HEK293 (cell line): ENCODE results near the gene RNF32.
"Not testable (repeated sequence)": the region's sequence is repeated elsewhere in the genome, so short reads cannot be mapped to it uniquely, and the experiment has no call there.

Experiments
- CTCF ChIA-PET: fragments of 350-600 bp; formaldehyde crosslinking; extraction: SDS; loops from one replicate; lab custom pipeline; 2021; ENCODE audit warnings: antibody characterized with exemption; lab: Yijun Ruan, JAX
- POLR2A ChIA-PET: fragments of 300-600 bp; formaldehyde crosslinking; extraction: SDS; loops from one replicate; lab custom pipeline; 2020; ENCODE audit warnings: antibody characterized with exemption, inconsistent platforms; lab: Yijun Ruan, JAX
- H3K27ac ChIP-seq: fragments of 200-500 bp; sonication (Bioruptor generic); 2 replicates; pipeline ENCODE4 v1.5.1; 2014; ENCODE audit warnings: low read depth, low read length, control low read depth, inconsistent platforms; ENCODE audit errors: extremely low read depth
- H3K36me3 ChIP-seq, 2 experiments: fragments of 200-500 bp in 1 of 2; sonication (Bioruptor generic) in 1 of 2; 1 replicate in 1 of 2; 2 replicates in 1 of 2; pipeline ENCODE4 v1.5.1; 2014 to 2017; ENCODE audit warnings: inconsistent platforms in 2 of 2, low read length in 2 of 2; ENCODE audit not compliant: control insufficient read depth in 2 of 2, insufficient read depth in 1 of 2
- H3K4me1 ChIP-seq: fragments of 200-500 bp; sonication (Bioruptor generic); 2 replicates; pipeline ENCODE4 v1.5.1; 2014; ENCODE audit warnings: mild to moderate bottlenecking, low read length, inconsistent platforms; ENCODE audit not compliant: control insufficient read depth, insufficient read depth
- H3K4me3 ChIP-seq: 2 replicates; pipeline ENCODE4 v1.5.1; 2011; ENCODE audit warnings: low read depth, mild to moderate bottlenecking, control low read depth, low read length, moderate library complexity
- H3K9me3 ChIP-seq: fragments of 200-500 bp; sonication (Bioruptor generic); 2 replicates; pipeline ENCODE4 v1.5.1; 2014; ENCODE audit warnings: low read depth, low read length, inconsistent platforms; ENCODE audit not compliant: control insufficient read depth, insufficient read depth
- FEZF1 ChIP-seq: fragments of 450-650 bp; formaldehyde crosslinking; IDR thresholded peaks from 2 replicates; pipeline ENCODE4 v1.5.1; 2016; ENCODE audit warnings: missing biosample characterization, missing genetic modification characterization
- MEIS1 ChIP-seq: sonication (generic); formaldehyde crosslinking; IDR thresholded peaks from 2 replicates; pipeline ENCODE4 v1.8.1; 2022; ENCODE audit warnings: missing genetic modification reagents, mild to moderate bottlenecking, borderline replicate concordance
- SETDB1 ChIP-seq: IDR thresholded peaks from one replicate; pipeline ENCODE4 v1.6.1; 2017; ENCODE audit warnings: mild to moderate bottlenecking, low read length, moderate library complexity, mixed read lengths; ENCODE audit not compliant: insufficient read length
- ZBTB20 ChIP-seq: fragments of 450-650 bp; formaldehyde crosslinking; IDR thresholded peaks from 2 replicates; pipeline ENCODE4 v1.5.1; 2016; ENCODE audit warnings: missing biosample characterization, missing genetic modification characterization
- ZBTB21 ChIP-seq: fragments of 450-650 bp; formaldehyde crosslinking; IDR thresholded peaks from 2 replicates; pipeline ENCODE4 v1.5.1; 2017; ENCODE audit warnings: missing biosample characterization, missing genetic modification characterization
- ZFHX2 ChIP-seq: fragments of 450-650 bp; formaldehyde crosslinking; conservative IDR thresholded peaks from 2 replicates; pipeline ENCODE4 v1.5.1; 2016; ENCODE audit warnings: missing biosample characterization, missing genetic modification characterization
- ZNF10 ChIP-seq: fragments of 450-650 bp; formaldehyde crosslinking; IDR thresholded peaks from 2 replicates; pipeline ENCODE4 v1.5.1; 2017; ENCODE audit warnings: missing biosample characterization, missing genetic modification characterization
- ZNF146 ChIP-seq: fragments of 450-650 bp; formaldehyde crosslinking; IDR thresholded peaks from 2 replicates; pipeline ENCODE4 v1.5.1; 2016; ENCODE audit warnings: missing biosample characterization, missing genetic modification characterization
- ZNF473 ChIP-seq: fragments of 450-650 bp; formaldehyde crosslinking; IDR thresholded peaks from 2 replicates; pipeline ENCODE4 v1.5.1; 2017; ENCODE audit warnings: missing biosample characterization, missing genetic modification characterization
- ZNF544 ChIP-seq: fragments of 450-650 bp; formaldehyde crosslinking; IDR thresholded peaks from 2 replicates; pipeline ENCODE4 v1.5.0; 2017; ENCODE audit warnings: missing biosample characterization, missing genetic modification characterization
- ZNF596 ChIP-seq: fragments of 450-650 bp; IDR thresholded peaks from 2 replicates; pipeline ENCODE4 v1.5.0; 2018; ENCODE audit warnings: missing biosample characterization, mild to moderate bottlenecking, missing genetic modification characterization, moderate library complexity
- TF ChIP-seq, protein P1 (sequence below): fragments of 450-650 bp; formaldehyde crosslinking; IDR thresholded peaks from 2 replicates; pipeline ENCODE4 v1.5.1; 2017; ENCODE audit warnings: missing biosample characterization, missing genetic modification characterization
- TF ChIP-seq, protein P2 (sequence below): fragments of 450-650 bp; formaldehyde crosslinking; IDR thresholded peaks from 2 replicates; pipeline ENCODE4 v1.5.1; 2016; ENCODE audit warnings: missing biosample characterization, missing genetic modification characterization
- TF ChIP-seq, protein P3 (sequence below): fragments of 450-650 bp; formaldehyde crosslinking; conservative IDR thresholded peaks from 2 replicates; pipeline ENCODE4 v1.5.1; 2016; ENCODE audit warnings: low read depth, missing biosample characterization, missing genetic modification characterization

Gene RNF32

DNA sequence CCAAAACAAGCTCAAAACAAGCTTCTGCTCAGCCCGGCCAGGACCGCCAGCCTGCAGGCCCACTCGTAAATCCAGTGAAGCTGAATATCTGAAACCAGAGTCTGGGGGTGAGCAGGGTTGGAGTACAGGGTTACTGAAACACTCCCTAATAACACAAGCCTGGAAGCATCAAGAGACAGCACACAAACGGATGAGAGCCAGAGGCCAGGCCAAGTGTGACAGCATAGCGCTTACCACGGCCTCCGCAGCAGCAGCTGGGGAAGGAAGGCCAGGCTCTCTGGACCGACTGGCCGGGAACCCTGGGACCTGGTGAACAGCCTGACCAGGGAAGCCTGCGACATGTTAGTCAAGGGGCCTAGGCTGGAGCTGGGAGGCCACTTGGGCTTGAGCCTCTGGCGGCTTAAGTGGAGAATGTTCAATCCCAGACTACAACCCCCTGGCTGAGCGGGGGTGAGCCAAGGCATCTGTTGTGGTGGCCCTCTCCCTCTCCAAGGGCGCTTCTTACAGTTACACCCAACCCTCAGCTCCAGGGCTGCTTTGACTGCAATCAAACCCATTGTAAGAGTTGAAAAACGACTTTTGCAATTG is 21.7 kb upstream of the RNF32 start:
- no peaks in the 10 kb centered on the region for H3K4me1 ChIP-seq
- H3K36me3 ChIP-seq, result no peaks in the 10 kb centered on the region
- TF ChIP-seq, protein P1, sequence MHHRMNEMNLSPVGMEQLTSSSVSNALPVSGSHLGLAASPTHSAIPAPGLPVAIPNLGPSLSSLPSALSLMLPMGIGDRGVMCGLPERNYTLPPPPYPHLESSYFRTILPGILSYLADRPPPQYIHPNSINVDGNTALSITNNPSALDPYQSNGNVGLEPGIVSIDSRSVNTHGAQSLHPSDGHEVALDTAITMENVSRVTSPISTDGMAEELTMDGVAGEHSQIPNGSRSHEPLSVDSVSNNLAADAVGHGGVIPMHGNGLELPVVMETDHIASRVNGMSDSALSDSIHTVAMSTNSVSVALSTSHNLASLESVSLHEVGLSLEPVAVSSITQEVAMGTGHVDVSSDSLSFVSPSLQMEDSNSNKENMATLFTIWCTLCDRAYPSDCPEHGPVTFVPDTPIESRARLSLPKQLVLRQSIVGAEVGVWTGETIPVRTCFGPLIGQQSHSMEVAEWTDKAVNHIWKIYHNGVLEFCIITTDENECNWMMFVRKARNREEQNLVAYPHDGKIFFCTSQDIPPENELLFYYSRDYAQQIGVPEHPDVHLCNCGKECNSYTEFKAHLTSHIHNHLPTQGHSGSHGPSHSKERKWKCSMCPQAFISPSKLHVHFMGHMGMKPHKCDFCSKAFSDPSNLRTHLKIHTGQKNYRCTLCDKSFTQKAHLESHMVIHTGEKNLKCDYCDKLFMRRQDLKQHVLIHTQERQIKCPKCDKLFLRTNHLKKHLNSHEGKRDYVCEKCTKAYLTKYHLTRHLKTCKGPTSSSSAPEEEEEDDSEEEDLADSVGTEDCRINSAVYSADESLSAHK (tag by site-specific recombination), result no peak
- TF ChIP-seq ZNF544, result no peak
- H3K9me3 ChIP-seq, result no peaks in the 10 kb centered on the region
- ChIA-PET POLR2A (interaction anchor here (0.5 kb wide), 1 partner anchor 488 kb away, joined by 3 read pairs; no protein-coding TSS in a partner anchor), CTCF (no interaction called here)
- no peak overlapping the region for H3K27ac ChIP-seq
- H3K4me3 ChIP-seq, result no peak overlapping the region

DNA sequence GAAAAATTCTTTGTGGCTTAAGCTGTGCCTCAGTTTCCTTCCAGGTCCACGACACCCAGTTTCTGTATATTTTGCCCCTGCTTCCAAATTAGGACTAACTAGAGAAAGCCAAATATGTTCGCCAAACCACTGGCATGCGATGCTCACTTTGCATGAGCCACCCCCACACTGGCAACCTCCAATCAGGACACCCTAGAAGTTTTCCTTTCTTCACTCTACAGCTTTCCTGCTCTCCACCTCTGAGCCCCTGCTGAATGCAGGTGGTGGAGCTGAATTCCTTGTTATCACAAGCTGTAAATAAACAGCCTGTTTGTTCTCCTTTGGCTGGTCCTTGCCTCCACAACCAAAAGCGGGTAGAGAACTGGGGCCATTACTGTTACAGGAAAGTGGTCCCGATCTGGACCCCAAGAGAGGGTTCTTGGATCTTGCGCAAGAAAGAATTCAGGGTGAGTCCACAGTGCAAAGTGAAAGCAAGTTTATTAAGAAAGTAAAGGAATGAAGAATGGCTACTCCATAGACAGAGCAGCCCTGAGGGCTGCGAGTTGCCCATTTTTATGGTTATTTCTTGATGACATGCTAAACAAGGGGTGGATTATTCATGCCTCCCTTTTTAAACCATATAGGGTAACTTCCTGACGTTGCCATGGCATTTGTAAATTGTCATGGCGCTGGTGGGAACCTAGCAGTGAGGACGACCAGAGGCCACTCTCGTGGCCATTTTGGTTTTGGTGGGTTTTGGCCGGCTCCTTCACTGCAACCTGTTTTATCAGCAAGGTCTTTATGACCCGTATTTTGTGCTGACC is 20.9 kb upstream of the RNF32 start:
- CTCF ChIA-PET, POLR2A ChIA-PET: not testable (repeated sequence)

DNA sequence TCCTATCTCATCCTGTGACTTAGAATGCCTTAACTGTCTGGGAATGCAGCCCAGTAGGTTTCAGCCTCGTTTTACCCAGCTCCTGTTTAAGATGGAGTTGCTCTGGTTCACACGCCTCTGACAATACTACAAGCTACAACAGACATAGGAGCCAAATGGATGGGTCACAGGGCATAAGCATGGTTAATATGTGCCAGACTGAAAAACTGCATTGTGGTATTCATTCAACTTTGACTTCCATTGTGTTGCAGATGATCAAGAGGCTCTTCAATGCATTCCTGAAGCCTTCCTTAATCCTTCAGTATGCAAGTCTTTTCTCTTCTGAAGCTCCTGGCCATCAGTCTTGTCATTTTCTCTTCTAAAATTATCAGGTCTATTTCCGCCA is 20.3 kb upstream of the RNF32 start:
- no peaks in the 10 kb centered on the region for H3K9me3 ChIP-seq
- CTCF ChIA-PET, result no interaction called here
- POLR2A ChIA-PET, result no interaction called here
- TF ChIP-seq, protein P2, sequence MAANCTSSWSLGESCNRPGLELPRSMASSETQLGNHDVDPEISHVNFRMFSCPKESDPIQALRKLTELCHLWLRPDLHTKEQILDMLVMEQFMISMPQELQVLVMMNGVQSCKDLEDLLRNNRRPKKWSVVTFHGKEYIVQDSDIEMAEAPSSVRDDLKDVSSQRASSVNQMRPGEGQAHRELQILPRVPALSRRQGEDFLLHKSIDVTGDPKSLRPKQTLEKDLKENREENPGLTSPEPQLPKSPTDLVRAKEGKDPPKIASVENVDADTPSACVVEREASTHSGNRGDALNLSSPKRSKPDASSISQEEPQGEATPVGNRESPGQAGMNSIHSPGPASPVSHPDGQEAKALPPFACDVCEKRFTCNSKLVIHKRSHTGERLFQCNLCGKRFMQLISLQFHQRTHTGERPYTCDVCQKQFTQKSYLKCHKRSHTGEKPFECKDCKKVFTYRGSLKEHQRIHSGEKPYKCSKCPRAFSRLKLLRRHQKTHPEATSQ (tag by site-specific recombination), result no peak
- TF ChIP-seq MEIS1 (no peak), ZNF10 (tag by site-specific recombination) (no peak), ZNF596 (no peak), ZBTB21 (tag by site-specific recombination) (no peak), ZBTB20 (tag by site-specific recombination) (no peak), ZFHX2 (tag by site-specific recombination) (no peak), FEZF1 (no peak), SETDB1 (no peak), ZNF146 (no peak), ZNF473 (tag by site-specific recombination) (no peak)
- TF ChIP-seq, protein P3, sequence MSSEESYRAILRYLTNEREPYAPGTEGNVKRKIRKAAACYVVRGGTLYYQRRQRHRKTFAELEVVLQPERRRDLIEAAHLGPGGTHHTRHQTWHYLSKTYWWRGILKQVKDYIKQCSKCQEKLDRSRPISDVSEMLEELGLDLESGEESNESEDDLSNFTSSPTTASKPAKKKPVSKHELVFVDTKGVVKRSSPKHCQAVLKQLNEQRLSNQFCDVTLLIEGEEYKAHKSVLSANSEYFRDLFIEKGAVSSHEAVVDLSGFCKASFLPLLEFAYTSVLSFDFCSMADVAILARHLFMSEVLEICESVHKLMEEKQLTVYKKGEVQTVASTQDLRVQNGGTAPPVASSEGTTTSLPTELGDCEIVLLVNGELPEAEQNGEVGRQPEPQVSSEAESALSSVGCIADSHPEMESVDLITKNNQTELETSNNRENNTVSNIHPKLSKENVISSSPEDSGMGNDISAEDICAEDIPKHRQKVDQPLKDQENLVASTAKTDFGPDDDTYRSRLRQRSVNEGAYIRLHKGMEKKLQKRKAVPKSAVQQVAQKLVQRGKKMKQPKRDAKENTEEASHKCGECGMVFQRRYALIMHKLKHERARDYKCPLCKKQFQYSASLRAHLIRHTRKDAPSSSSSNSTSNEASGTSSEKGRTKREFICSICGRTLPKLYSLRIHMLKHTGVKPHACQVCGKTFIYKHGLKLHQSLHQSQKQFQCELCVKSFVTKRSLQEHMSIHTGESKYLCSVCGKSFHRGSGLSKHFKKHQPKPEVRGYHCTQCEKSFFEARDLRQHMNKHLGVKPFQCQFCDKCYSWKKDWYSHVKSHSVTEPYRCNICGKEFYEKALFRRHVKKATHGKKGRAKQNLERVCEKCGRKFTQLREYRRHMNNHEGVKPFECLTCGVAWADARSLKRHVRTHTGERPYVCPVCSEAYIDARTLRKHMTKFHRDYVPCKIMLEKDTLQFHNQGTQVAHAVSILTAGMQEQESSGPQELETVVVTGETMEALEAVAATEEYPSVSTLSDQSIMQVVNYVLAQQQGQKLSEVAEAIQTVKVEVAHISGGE (tag by site-specific recombination), result no peak
- TF ChIP-seq, protein P1 (tag by site-specific recombination), result no peak
- H3K27ac ChIP-seq, result no peak overlapping the region
- no peaks in the 10 kb centered on the region for H3K36me3 ChIP-seq
- no peaks in the 10 kb centered on the region for H3K4me1 ChIP-seq
- H3K4me3 ChIP-seq, result no peak overlapping the region

More for the DNA sequence above, 20.9 kb upstream of the RNF32 start:
- H3K4me1 ChIP-seq, H3K4me3 ChIP-seq, H3K36me3 ChIP-seq, H3K27ac ChIP-seq, H3K9me3 ChIP-seq: not testable (repeated sequence)
